Sciatic nerve (tissue), 2 donors: ENCODE data around the gene DHX34. TPM values are rescaled to one million over a fixed set of nuclear protein-coding genes. Genes with fewer than 3 reads are reported as not detected.
"Not testable (repeated sequence)": the region's sequence is repeated elsewhere in the genome, so short reads cannot be mapped to it uniquely, and the experiment has no call there.

Source experiments
- ATAC-seq: fragments of 200-7000 bp; cut with Tn5 transposase; one replicate; pipeline ENCODE4 v1.9.1; 2020; ENCODE audit warnings: mild to moderate bottlenecking, moderate library complexity
- DNase-seq: peaks from one replicate; pipeline ENCODE4 v3.0.0-alpha.2; 2020; ENCODE audit warnings: low spot score
- intact Hi-C: fragments of 100-400 bp; cut with DNase I; formaldehyde crosslinking; loops from one replicate; pipeline ENCODE4 v1.14.2; 2022
- total RNA-seq: library from RNA; stranded (reverse); fragmentation: NEBNext Ultra II Directional; extraction: Animal tissue kit (Norgen Biotek cat#: 25700); gene quantifications from one replicate; pipeline ENCODE4 v1.2.1, GENCODE V29; 2021
- donor health status: DM: no; HTN: no; CAD: no.
- donor health status: DM: no; HTN: no; CAD: no.

Gene DHX34
- 15.2 TPM for total RNA-seq

- DNase-seq: peak; percentile 99
- peak; percentile 100 for ATAC-seq
- intact Hi-C loops: no loop called here
Observed at GRCh38 chr19:47348819-47349795, at the start of gene DHX34. TSS of gene DHX34 (plus strand) at chr19:47349315. CDS start at chr19:47353031, 3,716 bp downstream.

GRCh38 chr19:47300867-47301266, 48.2 kb upstream of the DHX34 start:
- ATAC-seq, DNase-seq, intact Hi-C loops: not testable (repeated sequence)

- ATAC-seq: no peak
- DNase-seq: no peak
- intact Hi-C loops: no loop called here
Observed at GRCh38 chr19:47302249-47302648, 46.9 kb upstream of the DHX34 start.

- intact Hi-C loops: no loop called here
- ATAC-seq: no peak
Observed at GRCh38 chr19:47303966-47304365, 45.1 kb upstream of the DHX34 start.

GRCh38 chr19:47305309-47305751, 43.8 kb upstream of the DHX34 start:
- intact Hi-C loops: no loop called here
- DNase-seq: peak; percentile 85
- ATAC-seq: peak; percentile 60

More at GRCh38 chr19:47303966-47304365, 45.1 kb upstream of the DHX34 start:
- DNase-seq: no peak

- ATAC-seq (no peak), DNase-seq (no peak)
- intact Hi-C loops: no loop called here
Observed at GRCh38 chr19:47306303-47306702, 42.8 kb upstream of the DHX34 start.

- intact Hi-C loops: no loop called here
- DNase-seq (no peak), ATAC-seq (no peak)
Observed at GRCh38 chr19:47309038-47309437, 40.1 kb upstream of the DHX34 start.

GRCh38 chr19:47309608-47310007, 39.5 kb upstream of the DHX34 start, which contains the start of gene C5AR1:
TSS of gene C5AR1 (plus strand) at chr19:47309861. CDS start at chr19:47309896, 35 bp downstream.
- DNase-seq: peak; percentile 70
- intact Hi-C loops: no loop called here
- ATAC-seq: peak; percentile 82

- ATAC-seq: no peak
- no peak for DNase-seq
- intact Hi-C loops: no loop called here
Observed at GRCh38 chr19:47310323-47310722, 38.8 kb upstream of the DHX34 start.

- peak; percentile 14 for ATAC-seq
- DNase-seq: no peak
- intact Hi-C loops: no loop called here
Observed at GRCh38 chr19:47310819-47311218, 38.3 kb upstream of the DHX34 start.

GRCh38 chr19:47312366-47313006, 36.6 kb upstream of the DHX34 start:
- no peak for ATAC-seq

GRCh38 chr19:47313754-47314295, 35.3 kb upstream of the DHX34 start:
- DNase-seq (no peak), ATAC-seq (no peak)
- intact Hi-C loops: no loop called here

More at GRCh38 chr19:47312366-47313006, 36.6 kb upstream of the DHX34 start:
- no peak for DNase-seq
- intact Hi-C loops: no loop called here

GRCh38 chr19:47315125-47315821, 33.8 kb upstream of the DHX34 start:
- peak; percentile 92 for ATAC-seq
- intact Hi-C loops: no loop called here
- peak; percentile 70 for DNase-seq

GRCh38 chr19:47316513-47316912, 32.6 kb upstream of the DHX34 start:
- DNase-seq (no peak), ATAC-seq (no peak)
- intact Hi-C loops: no loop called here

GRCh38 chr19:47319923-47320871, 28.9 kb upstream of the DHX34 start:
- DNase-seq (no peak), ATAC-seq (no peak)
- intact Hi-C loops: no loop called here

GRCh38 chr19:47321630-47322029, 27.5 kb upstream of the DHX34 start:
- intact Hi-C loops: no loop called here
- DNase-seq (no peak), ATAC-seq (no peak)

- intact Hi-C loops: no loop called here
- DNase-seq (no peak), ATAC-seq (no peak)
Observed at GRCh38 chr19:47322058-47322457, 27.1 kb upstream of the DHX34 start.

- DNase-seq (no peak), ATAC-seq (peak; percentile 14)
- intact Hi-C loops: no loop called here
Observed at GRCh38 chr19:47323409-47323808, 25.7 kb upstream of the DHX34 start.
